Neural progenitor cell (in vitro differentiated cells): ENCODE data around the gene RAB31. TPM values are rescaled to one million over a fixed set of nuclear protein-coding genes. Genes with fewer than 3 reads are reported as not detected.

Source experiments
- DNase-seq: peaks from one replicate; pipeline ENCODE4 v3.0.0-alpha.2; 2016; ENCODE audit warnings: low spot score
- H2AFZ ChIP-seq: fragments of 200-600 bp; sonication (generic); replicated peaks from 2 replicates; pipeline ENCODE4 v1.6.1; 2016; ENCODE audit warnings: antibody characterized with exemption
- H3F3A ChIP-seq: fragments of 200-600 bp; sonication (generic); 2 replicates; pipeline ENCODE4 v1.6.1; 2016; ENCODE audit warnings: antibody characterized with exemption, low read depth
- H3K27ac ChIP-seq: fragments of 200-600 bp; sonication (generic); 2 replicates; pipeline ENCODE4 v1.5.1; 2016; ENCODE audit warnings: mild to moderate bottlenecking
- H3K27me3 ChIP-seq: fragments of 200-600 bp; sonication (generic); 2 replicates; pipeline ENCODE4 v1.6.1; 2016; ENCODE audit warnings: mild to moderate bottlenecking, moderate library complexity
- H3K36me3 ChIP-seq: fragments of 200-600 bp; sonication (generic); 2 replicates; pipeline ENCODE4 v1.5.1; 2016
- H3K4me1 ChIP-seq: fragments of 200-600 bp; sonication (generic); 2 replicates; pipeline ENCODE4 v1.6.1; 2016; ENCODE audit warnings: mixed run types
- H3K4me2 ChIP-seq: fragments of 200-600 bp; sonication (generic); 2 replicates; pipeline ENCODE4 v1.6.1; 2016
- H3K4me3 ChIP-seq: fragments of 200-600 bp; sonication (generic); 2 replicates; pipeline ENCODE4 v1.5.1; 2016
- H3K79me2 ChIP-seq: fragments of 200-600 bp; sonication (generic); 2 replicates; pipeline ENCODE4 v1.6.1; 2016; ENCODE audit warnings: low read depth
- H3K9ac ChIP-seq: fragments of 200-600 bp; sonication (generic); 2 replicates; pipeline ENCODE4 v1.6.1; 2016
- H3K9me3 ChIP-seq: fragments of 200-600 bp; sonication (generic); 2 replicates; pipeline ENCODE4 v1.5.1; 2016; ENCODE audit warnings: low read depth
- H4K20me1 ChIP-seq: fragments of 200-600 bp; sonication (generic); 2 replicates; pipeline ENCODE4 v1.6.1; 2016; ENCODE audit warnings: low read depth
- H3K27ac Mint-ChIP-seq: 3 replicates; pipeline ENCODE4 v1.8.0; 2021; ENCODE audit warnings: mixed read lengths
- H3K27me3 Mint-ChIP-seq: 2 replicates; pipeline ENCODE4 v1.8.0; 2022; ENCODE audit warnings: low read depth, mild to moderate bottlenecking, inconsistent platforms, moderate library complexity, mixed read lengths; ENCODE audit not compliant: insufficient read depth
- H3K36me3 Mint-ChIP-seq: 3 replicates; pipeline ENCODE4 v1.8.0; 2021; ENCODE audit warnings: mixed read lengths
- H3K4me1 Mint-ChIP-seq: 3 replicates; pipeline ENCODE4 v1.8.0; 2021; ENCODE audit warnings: mixed read lengths
- H3K4me3 Mint-ChIP-seq: 3 replicates; pipeline ENCODE4 v1.8.0; 2021; ENCODE audit warnings: mild to moderate bottlenecking, moderate library complexity, mixed read lengths
- H3K9me3 Mint-ChIP-seq: 3 replicates; pipeline ENCODE4 v1.8.0; 2020; ENCODE audit warnings: mixed read lengths
- EZH2 ChIP-seq: fragments of 200-600 bp; sonication (generic); IDR thresholded peaks from 2 replicates; pipeline ENCODE4 v1.6.1; 2017; ENCODE audit warnings: antibody characterized with exemption, mild to moderate bottlenecking, moderate library complexity
- EZH2phosphoT487 ChIP-seq: fragments of 200-600 bp; sonication (generic); IDR thresholded peaks from 2 replicates; pipeline ENCODE4 v1.6.1; 2017; ENCODE audit warnings: antibody characterized with exemption
- total RNA-seq: library from RNA; depleted of rRNA; stranded (reverse); fragments of >200 nt; gene quantifications from 2 replicates; pipeline ENCODE4 v1.2.3, GENCODE V29; 2015; ENCODE audit warnings: low replicate concordance
- TF ChIP-seq, protein P1 (sequence below): fragments of 200-600 bp; sonication (generic); IDR thresholded peaks from 2 replicates; pipeline ENCODE4 v1.5.1; 2017; ENCODE audit warnings: antibody characterized with exemption, mild to moderate bottlenecking

RAB31 gene
- total RNA-seq, 1 donor from 2014 or later: 5.0 TPM

DNA sequence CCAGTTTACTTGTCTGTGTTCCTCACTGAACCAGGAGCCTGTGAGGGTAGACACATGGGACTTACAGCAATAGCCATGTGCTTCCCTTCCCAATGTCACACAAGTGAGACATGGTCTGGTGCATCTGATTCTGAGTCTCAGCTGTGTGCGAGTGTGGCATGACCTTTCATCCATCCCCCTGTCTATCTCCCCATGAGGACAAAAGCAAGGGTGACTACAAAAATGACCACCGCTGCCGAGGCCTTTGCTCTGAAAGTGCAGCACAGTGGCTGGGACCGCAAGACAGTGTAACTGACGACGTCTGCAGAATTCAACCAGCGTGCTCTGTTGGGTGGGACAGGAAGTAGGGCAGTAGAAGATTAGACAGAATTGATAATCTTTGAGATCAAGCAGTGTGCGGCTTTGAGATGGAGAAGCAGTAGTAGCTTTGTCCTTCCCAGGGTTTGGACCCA lies 50.5 kb downstream of the RAB31 start:
- peaks cover 3% of the 10 kb centered on the region for H3K9me3 Mint-ChIP-seq
- no peak overlapping the region for H3K4me3 ChIP-seq
- H3K4me1 Mint-ChIP-seq: peaks cover 18% of the 10 kb centered on the region
- H3K27ac ChIP-seq: no peak overlapping the region
- no peaks in the 10 kb centered on the region for H3K36me3 Mint-ChIP-seq
- H2AFZ ChIP-seq: no peak overlapping the region
- no peak for DNase-seq
- peaks cover 3% of the 10 kb centered on the region for H3K4me1 ChIP-seq
- no peaks in the 10 kb centered on the region for H3K79me2 ChIP-seq
- no peak overlapping the region for H3K4me2 ChIP-seq
- H3F3A ChIP-seq: no peaks in the 10 kb centered on the region
- H3K9ac ChIP-seq: no peak overlapping the region
- no peak overlapping the region for H3K4me3 Mint-ChIP-seq
- H3K36me3 ChIP-seq: no peaks in the 10 kb centered on the region
- no peaks in the 10 kb centered on the region for H3K27me3 ChIP-seq
- H3K27me3 Mint-ChIP-seq: peaks cover 2% of the 10 kb centered on the region
- peak overlapping the region; percentile 24 for H3K27ac Mint-ChIP-seq
- TF ChIP-seq EZH2phosphoT487: no peak
- TF ChIP-seq, protein P1, sequence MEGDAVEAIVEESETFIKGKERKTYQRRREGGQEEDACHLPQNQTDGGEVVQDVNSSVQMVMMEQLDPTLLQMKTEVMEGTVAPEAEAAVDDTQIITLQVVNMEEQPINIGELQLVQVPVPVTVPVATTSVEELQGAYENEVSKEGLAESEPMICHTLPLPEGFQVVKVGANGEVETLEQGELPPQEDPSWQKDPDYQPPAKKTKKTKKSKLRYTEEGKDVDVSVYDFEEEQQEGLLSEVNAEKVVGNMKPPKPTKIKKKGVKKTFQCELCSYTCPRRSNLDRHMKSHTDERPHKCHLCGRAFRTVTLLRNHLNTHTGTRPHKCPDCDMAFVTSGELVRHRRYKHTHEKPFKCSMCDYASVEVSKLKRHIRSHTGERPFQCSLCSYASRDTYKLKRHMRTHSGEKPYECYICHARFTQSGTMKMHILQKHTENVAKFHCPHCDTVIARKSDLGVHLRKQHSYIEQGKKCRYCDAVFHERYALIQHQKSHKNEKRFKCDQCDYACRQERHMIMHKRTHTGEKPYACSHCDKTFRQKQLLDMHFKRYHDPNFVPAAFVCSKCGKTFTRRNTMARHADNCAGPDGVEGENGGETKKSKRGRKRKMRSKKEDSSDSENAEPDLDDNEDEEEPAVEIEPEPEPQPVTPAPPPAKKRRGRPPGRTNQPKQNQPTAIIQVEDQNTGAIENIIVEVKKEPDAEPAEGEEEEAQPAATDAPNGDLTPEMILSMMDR: no peak
- no peaks in the 10 kb centered on the region for H4K20me1 ChIP-seq
- H3K9me3 ChIP-seq: no peaks in the 10 kb centered on the region

- Histone ChIP-seq H3K27me3 (no peaks in the 10 kb centered on the region), H3K9me3 (no peaks in the 10 kb centered on the region), H3K79me2 (no peaks in the 10 kb centered on the region), H3K4me1 (peaks cover 6% of the 10 kb centered on the region), H3K4me2 (no peak overlapping the region), H3K36me3 (no peaks in the 10 kb centered on the region), H2AFZ (no peak overlapping the region), H3K27ac (no peak overlapping the region), H3F3A (no peaks in the 10 kb centered on the region), H3K4me3 (no peak overlapping the region), H4K20me1 (no peaks in the 10 kb centered on the region), H3K9ac (no peak overlapping the region)
- TF ChIP-seq EZH2 (no peak), EZH2phosphoT487 (no peak)
- TF ChIP-seq, protein P1: no peak
- peaks cover 28% of the 10 kb centered on the region for H3K4me1 Mint-ChIP-seq
- H3K36me3 Mint-ChIP-seq: no peaks in the 10 kb centered on the region
- H3K27me3 Mint-ChIP-seq: peaks cover 2% of the 10 kb centered on the region
- no peak for DNase-seq
- H3K4me3 Mint-ChIP-seq: no peak overlapping the region
- no peak overlapping the region for H3K27ac Mint-ChIP-seq
- H3K9me3 Mint-ChIP-seq: peaks cover 3% of the 10 kb centered on the region
Observed at GRCh38 chr18:9760641-9761040, 52.5 kb downstream of the RAB31 start.

DNA sequence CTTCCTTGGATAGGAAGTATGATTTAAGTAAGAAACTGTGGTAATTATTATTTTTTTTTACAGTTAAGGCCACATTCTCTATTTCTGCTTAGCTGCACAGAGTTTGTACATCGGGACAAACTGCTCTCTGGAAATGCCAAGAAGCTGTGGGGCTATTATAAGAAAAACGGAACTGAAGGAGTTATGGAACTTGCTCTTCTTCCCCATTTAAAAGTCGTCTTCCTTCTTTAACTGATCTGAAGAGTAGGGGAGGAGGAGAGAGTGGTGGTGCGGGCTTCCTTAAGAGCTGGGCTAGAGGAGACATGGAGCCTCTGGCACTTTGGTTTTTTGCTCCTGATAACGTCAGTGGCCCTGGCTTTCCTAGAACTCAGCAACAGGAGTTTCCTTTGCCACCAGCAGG lies 54.4 kb downstream of the RAB31 start:
- Histone ChIP-seq H3K27ac (no peak overlapping the region), H3K4me1 (peaks cover 7% of the 10 kb centered on the region), H3K9ac (no peak overlapping the region), H2AFZ (no peak overlapping the region), H3K79me2 (no peaks in the 10 kb centered on the region), H3K4me3 (no peak overlapping the region), H3K9me3 (no peaks in the 10 kb centered on the region), H3K4me2 (no peak overlapping the region), H3K27me3 (no peaks in the 10 kb centered on the region), H4K20me1 (no peaks in the 10 kb centered on the region), H3F3A (no peaks in the 10 kb centered on the region), H3K36me3 (no peaks in the 10 kb centered on the region)
- H3K36me3 Mint-ChIP-seq: no peaks in the 10 kb centered on the region
- H3K4me3 Mint-ChIP-seq: no peak overlapping the region
- TF ChIP-seq, protein P1: no peak
- no peak for TF ChIP-seq EZH2phosphoT487
- no peak for TF ChIP-seq EZH2
- H3K27me3 Mint-ChIP-seq: peaks cover 2% of the 10 kb centered on the region
- H3K9me3 Mint-ChIP-seq: peaks cover 3% of the 10 kb centered on the region
- no peak overlapping the region for H3K27ac Mint-ChIP-seq
- DNase-seq: no peak
- peaks cover 25% of the 10 kb centered on the region for H3K4me1 Mint-ChIP-seq

DNA sequence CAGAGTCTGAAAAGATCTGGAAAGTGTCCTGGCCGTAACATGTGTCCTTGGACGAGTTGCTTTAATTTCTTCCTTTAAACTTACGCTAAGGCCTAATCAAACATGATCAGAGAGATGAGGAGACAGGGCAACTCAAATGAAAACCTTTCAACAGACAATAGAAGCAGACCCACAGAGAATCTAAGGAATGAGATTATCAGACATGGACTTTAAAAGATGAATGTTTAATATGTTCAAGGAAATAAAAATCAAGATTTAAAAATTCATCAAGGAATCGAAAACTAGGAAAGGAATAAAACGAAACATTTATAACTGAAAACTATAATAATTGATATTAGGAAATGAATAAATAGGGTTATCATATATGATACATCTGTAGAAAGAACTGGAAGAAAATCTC lies 55.1 kb downstream of the RAB31 start:
- Histone ChIP-seq H4K20me1 (no peaks in the 10 kb centered on the region), H3K79me2 (no peaks in the 10 kb centered on the region)

More for the DNA sequence above, 55.1 kb downstream of the RAB31 start:
- TF ChIP-seq EZH2phosphoT487 (no peak), EZH2 (no peak)
- TF ChIP-seq, protein P1: no peak
- peaks cover 7% of the 10 kb centered on the region for H3K4me1 ChIP-seq
- Mint-ChIP-seq H3K4me1 (peaks cover 20% of the 10 kb centered on the region), H3K4me3 (no peak overlapping the region), H3K27ac (no peak overlapping the region), H3K36me3 (no peaks in the 10 kb centered on the region), H3K27me3 (peaks cover 2% of the 10 kb centered on the region), H3K9me3 (peaks cover 4% of the 10 kb centered on the region)
- no peaks in the 10 kb centered on the region for H3K9me3 ChIP-seq
- no peak overlapping the region for H3K27ac ChIP-seq
- no peaks in the 10 kb centered on the region for H3K27me3 ChIP-seq
- no peak overlapping the region for H3K4me3 ChIP-seq
- no peaks in the 10 kb centered on the region for H3F3A ChIP-seq
- no peak for DNase-seq
- no peak overlapping the region for H2AFZ ChIP-seq
- H3K4me2 ChIP-seq: no peak overlapping the region
- no peak overlapping the region for H3K9ac ChIP-seq
- no peaks in the 10 kb centered on the region for H3K36me3 ChIP-seq
